ENCODE data around the gene ZNF597. TPM values are rescaled to one million over a fixed set of nuclear protein-coding genes. Genes with fewer than 3 reads are reported as not detected.

ZNF597 gene
- total and polyA plus RNA-seq, 10 of the 15 experiments (the other 5 are each of a cell fraction or from before 2014, with no cell fraction given): 0.80 to 2.8 (median 2.0) TPM

DNA sequence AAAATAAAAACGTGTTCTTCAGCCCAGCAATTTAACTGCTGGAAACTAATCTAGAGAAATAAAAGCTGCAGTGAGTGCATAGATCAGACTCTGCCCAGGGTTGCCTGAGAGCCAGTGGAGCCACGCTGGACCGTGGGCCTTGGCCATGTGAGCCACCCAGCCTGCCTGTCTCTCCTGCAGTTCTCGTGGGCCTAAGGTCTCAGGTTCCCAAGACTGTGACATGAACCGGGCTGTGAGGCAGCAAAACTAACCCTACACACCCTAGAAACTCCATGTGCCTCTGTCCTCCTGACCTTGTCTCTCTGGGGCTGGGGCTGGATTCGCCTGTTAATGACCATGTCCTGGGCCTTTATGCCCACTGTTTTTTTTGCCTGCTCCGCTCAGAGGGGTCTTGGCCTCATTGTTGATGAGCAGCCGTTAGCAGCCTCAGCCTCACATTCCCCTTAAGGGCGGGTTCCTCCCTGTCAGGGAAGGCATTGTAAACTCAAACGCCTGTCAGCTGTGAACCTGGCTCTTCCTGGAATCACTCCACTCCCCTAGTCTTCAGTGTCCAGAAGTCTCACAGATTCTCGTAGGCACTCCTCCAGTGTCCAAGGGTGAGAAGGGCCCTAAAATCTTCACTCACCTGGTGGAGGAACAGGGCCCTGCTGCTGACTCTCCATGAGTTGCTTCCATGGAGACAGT, 35.1 kb upstream of the ZNF597 start (continued):
- TF ChIP-seq, protein P1, sequence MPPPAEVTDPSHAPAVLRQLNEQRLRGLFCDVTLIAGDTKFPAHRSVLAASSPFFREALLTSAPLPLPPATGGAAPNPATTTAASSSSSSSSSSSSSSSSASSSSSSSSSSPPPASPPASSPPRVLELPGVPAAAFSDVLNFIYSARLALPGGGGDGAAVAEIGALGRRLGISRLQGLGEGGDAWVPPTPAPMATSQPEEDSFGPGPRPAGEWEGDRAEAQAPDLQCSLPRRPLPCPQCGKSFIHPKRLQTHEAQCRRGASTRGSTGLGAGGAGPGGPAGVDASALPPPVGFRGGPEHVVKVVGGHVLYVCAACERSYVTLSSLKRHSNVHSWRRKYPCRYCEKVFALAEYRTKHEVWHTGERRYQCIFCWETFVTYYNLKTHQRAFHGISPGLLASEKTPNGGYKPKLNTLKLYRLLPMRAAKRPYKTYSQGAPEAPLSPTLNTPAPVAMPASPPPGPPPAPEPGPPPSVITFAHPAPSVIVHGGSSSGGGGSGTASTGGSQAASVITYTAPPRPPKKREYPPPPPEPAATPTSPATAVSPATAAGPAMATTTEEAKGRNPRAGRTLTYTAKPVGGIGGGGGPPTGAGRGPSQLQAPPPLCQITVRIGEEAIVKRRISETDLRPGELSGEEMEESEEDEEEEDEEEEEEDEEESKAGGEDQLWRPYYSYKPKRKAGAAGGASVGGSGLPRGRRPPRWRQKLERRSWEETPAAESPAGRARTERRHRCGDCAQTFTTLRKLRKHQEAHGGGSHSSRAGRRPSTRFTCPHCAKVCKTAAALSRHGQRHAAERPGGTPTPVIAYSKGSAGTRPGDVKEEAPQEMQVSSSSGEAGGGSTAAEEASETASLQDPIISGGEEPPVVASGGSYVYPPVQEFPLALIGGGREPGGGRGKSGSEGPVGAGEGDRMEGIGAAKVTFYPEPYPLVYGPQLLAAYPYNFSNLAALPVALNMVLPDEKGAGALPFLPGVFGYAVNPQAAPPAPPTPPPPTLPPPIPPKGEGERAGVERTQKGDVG (CRISPR knock-in tag; IDR thresholded peaks at IDR 0.05): no peak
- no peak for TF ChIP-seq JUNB (IDR thresholded peaks at IDR 0.05)
- TF ChIP-seq, protein P2, sequence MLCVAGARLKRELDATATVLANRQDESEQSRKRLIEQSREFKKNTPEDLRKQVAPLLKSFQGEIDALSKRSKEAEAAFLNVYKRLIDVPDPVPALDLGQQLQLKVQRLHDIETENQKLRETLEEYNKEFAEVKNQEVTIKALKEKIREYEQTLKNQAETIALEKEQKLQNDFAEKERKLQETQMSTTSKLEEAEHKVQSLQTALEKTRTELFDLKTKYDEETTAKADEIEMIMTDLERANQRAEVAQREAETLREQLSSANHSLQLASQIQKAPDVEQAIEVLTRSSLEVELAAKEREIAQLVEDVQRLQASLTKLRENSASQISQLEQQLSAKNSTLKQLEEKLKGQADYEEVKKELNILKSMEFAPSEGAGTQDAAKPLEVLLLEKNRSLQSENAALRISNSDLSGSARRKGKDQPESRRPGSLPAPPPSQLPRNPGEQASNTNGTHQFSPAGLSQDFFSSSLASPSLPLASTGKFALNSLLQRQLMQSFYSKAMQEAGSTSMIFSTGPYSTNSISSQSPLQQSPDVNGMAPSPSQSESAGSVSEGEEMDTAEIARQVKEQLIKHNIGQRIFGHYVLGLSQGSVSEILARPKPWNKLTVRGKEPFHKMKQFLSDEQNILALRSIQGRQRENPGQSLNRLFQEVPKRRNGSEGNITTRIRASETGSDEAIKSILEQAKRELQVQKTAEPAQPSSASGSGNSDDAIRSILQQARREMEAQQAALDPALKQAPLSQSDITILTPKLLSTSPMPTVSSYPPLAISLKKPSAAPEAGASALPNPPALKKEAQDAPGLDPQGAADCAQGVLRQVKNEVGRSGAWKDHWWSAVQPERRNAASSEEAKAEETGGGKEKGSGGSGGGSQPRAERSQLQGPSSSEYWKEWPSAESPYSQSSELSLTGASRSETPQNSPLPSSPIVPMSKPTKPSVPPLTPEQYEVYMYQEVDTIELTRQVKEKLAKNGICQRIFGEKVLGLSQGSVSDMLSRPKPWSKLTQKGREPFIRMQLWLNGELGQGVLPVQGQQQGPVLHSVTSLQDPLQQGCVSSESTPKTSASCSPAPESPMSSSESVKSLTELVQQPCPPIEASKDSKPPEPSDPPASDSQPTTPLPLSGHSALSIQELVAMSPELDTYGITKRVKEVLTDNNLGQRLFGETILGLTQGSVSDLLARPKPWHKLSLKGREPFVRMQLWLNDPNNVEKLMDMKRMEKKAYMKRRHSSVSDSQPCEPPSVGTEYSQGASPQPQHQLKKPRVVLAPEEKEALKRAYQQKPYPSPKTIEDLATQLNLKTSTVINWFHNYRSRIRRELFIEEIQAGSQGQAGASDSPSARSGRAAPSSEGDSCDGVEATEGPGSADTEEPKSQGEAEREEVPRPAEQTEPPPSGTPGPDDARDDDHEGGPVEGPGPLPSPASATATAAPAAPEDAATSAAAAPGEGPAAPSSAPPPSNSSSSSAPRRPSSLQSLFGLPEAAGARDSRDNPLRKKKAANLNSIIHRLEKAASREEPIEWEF (IDR thresholded peaks at IDR 0.05; ENCODE audit: insufficient replicate concordance, low read depth, low read length): no peak
- no peak for TF ChIP-seq RUNX3 (IDR thresholded peaks at IDR 0.05; ENCODE audit: low read length)
- no peak for TF ChIP-seq YY1 (IDR thresholded peaks at IDR 0.05; ENCODE audit: low read depth, low read length)
- TF ChIP-seq, protein P3, sequence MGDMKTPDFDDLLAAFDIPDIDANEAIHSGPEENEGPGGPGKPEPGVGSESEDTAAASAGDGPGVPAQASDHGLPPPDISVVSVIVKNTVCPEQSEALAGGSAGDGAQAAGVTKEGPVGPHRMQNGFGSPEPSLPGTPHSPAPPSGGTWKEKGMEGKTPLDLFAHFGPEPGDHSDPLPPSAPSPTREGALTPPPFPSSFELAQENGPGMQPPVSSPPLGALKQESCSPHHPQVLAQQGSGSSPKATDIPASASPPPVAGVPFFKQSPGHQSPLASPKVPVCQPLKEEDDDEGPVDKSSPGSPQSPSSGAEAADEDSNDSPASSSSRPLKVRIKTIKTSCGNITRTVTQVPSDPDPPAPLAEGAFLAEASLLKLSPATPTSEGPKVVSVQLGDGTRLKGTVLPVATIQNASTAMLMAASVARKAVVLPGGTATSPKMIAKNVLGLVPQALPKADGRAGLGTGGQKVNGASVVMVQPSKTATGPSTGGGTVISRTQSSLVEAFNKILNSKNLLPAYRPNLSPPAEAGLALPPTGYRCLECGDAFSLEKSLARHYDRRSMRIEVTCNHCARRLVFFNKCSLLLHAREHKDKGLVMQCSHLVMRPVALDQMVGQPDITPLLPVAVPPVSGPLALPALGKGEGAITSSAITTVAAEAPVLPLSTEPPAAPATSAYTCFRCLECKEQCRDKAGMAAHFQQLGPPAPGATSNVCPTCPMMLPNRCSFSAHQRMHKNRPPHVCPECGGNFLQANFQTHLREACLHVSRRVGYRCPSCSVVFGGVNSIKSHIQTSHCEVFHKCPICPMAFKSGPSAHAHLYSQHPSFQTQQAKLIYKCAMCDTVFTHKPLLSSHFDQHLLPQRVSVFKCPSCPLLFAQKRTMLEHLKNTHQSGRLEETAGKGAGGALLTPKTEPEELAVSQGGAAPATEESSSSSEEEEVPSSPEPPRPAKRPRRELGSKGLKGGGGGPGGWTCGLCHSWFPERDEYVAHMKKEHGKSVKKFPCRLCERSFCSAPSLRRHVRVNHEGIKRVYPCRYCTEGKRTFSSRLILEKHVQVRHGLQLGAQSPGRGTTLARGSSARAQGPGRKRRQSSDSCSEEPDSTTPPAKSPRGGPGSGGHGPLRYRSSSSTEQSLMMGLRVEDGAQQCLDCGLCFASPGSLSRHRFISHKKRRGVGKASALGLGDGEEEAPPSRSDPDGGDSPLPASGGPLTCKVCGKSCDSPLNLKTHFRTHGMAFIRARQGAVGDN (IDR thresholded peaks at IDR 0.05): no peak
- TF ChIP-seq MXI1 (IDR thresholded peaks at IDR 0.05; ENCODE audit: low read depth, low read length): no peak
- TF ChIP-seq, protein P4, sequence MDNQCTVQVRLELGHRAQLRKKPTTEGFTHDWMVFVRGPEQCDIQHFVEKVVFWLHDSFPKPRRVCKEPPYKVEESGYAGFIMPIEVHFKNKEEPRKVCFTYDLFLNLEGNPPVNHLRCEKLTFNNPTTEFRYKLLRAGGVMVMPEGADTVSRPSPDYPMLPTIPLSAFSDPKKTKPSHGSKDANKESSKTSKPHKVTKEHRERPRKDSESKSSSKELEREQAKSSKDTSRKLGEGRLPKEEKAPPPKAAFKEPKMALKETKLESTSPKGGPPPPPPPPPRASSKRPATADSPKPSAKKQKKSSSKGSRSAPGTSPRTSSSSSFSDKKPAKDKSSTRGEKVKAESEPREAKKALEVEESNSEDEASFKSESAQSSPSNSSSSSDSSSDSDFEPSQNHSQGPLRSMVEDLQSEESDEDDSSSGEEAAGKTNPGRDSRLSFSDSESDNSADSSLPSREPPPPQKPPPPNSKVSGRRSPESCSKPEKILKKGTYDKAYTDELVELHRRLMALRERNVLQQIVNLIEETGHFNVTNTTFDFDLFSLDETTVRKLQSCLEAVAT (IDR thresholded peaks at IDR 0.05): no peak
